OCI-LY3 (cell line): ENCODE results near the gene GFRA1.

Source experiments
- H2AFZ ChIP-seq: fragments of 200-600, 300-600 bp; shearing (Covaris generic); 2 replicates; pipeline ENCODE4 v1.6.0; 2014; ENCODE audit warnings: antibody characterized with exemption, low read depth, low read length
- H3K27ac ChIP-seq: fragments of 200-600, 300-600 bp; sonication (generic); 2 replicates; pipeline ENCODE4 v1.5.1; 2014; ENCODE audit warnings: mild to moderate bottlenecking, low read length, moderate library complexity, mixed read lengths
- H3K27me3 ChIP-seq: fragments of 200-600, 300-600 bp; sonication (generic); 2 replicates; pipeline ENCODE4 v1.6.1; 2014; ENCODE audit warnings: low read depth, low read length, mixed read lengths
- H3K36me3 ChIP-seq: fragments of 200-600, 300-600 bp; sonication (generic); replicated peaks from 2 replicates; pipeline ENCODE3; 2014; ENCODE audit warnings: low read depth, low read length, mixed read lengths
- H3K4me1 ChIP-seq: fragments of 300-600, 200-600 bp; sonication (generic); 2 replicates; pipeline ENCODE4 v1.6.1; 2014; ENCODE audit warnings: low read length, mixed read lengths
- H3K4me2 ChIP-seq: fragments of 200-600, 300-600 bp; sonication (generic); 2 replicates; pipeline ENCODE4 v1.6.1; 2014; ENCODE audit warnings: low read length, mixed read lengths
- H3K4me3 ChIP-seq: fragments of 300-600, 200-600 bp; sonication (generic); 2 replicates; pipeline ENCODE4 v1.5.1; 2014; ENCODE audit warnings: antibody characterized with exemption, mild to moderate bottlenecking, low read length, moderate library complexity
- H3K79me2 ChIP-seq: fragments of 300-600, 200-600 bp; shearing (Covaris generic); 2 replicates; pipeline ENCODE4 v1.6.1; 2014; ENCODE audit warnings: mild to moderate bottlenecking, low read length, mixed read lengths
- H3K9ac ChIP-seq: fragments of 300-600, 200-600 bp; shearing (Covaris generic); 2 replicates; pipeline ENCODE4 v1.6.0; 2014; ENCODE audit warnings: mild to moderate bottlenecking, low read length, moderate library complexity
- H3K9me3 ChIP-seq: fragments of 200-600, 300-600 bp; shearing (Covaris generic); 2 replicates; pipeline ENCODE4 v1.6.1; 2014; ENCODE audit warnings: low read length, mixed read lengths; ENCODE audit not compliant: insufficient read depth
- H4K20me1 ChIP-seq: fragments of 200-600, 300-600 bp; sonication (generic); 2 replicates; pipeline ENCODE4 v1.6.1; 2016; ENCODE audit warnings: low read length, mixed read lengths; ENCODE audit not compliant: insufficient read depth
- CTCF ChIP-seq: fragments of 200-600, 300-600 bp; sonication (generic); IDR thresholded peaks from 2 replicates; pipeline ENCODE4 v1.5.1; 2014; ENCODE audit warnings: antibody characterized with exemption, low read length, low read depth
- EZH2phosphoT487 ChIP-seq: fragments of 200-600 bp; shearing (Covaris generic); IDR thresholded peaks from 2 replicates; pipeline ENCODE4 v1.6.1; 2018; ENCODE audit warnings: antibody characterized with exemption, mixed run types, low read depth

The GFRA1 gene

GRCh38 chr10:116007256-116007891 lies 265.6 kb downstream of the GFRA1 start:
- Histone ChIP-seq H3K9ac (no peak overlapping the region), H4K20me1 (no peaks in the 10 kb centered on the region), H3K79me2 (no peaks in the 10 kb centered on the region), H3K4me2 (no peak overlapping the region), H3K36me3 (no peaks in the 10 kb centered on the region), H3K4me3 (no peak overlapping the region), H3K4me1 (no peaks in the 10 kb centered on the region), H3K27ac (no peak overlapping the region), H3K27me3 (no peaks in the 10 kb centered on the region), H2AFZ (no peak overlapping the region), H3K9me3 (no peaks in the 10 kb centered on the region)
- TF ChIP-seq EZH2phosphoT487 (no peak), CTCF (no peak)
